IMR-90 (cell line): ENCODE results near the gene HDAC7. TPM values are rescaled to one million over a fixed set of nuclear protein-coding genes. Genes with fewer than 3 reads are reported as not detected.

Source experiments
- ATAC-seq: fragments of 200-7000 bp; cut with Tn5 transposase; 2 replicates; pipeline ENCODE4 v1.9.1; 2020; ENCODE audit warnings: low read depth, mild to moderate bottlenecking, moderate library complexity
- BruUV-seq: library from RNA; stranded (reverse); fragments of 400-500 nt; replicated peaks from 2 replicates; lab custom pipeline; 2021; lab: Mats Ljungman, UMichigan
- CTCF ChIA-PET: fragments of 300-600 bp; formaldehyde crosslinking; extraction: SDS; loops from one replicate; lab custom pipeline; 2021; ENCODE audit warnings: antibody characterized with exemption; lab: Yijun Ruan, JAX
- POLR2A ChIA-PET: fragments of 300-600 bp; sonication (Branson Sonifier 250); formaldehyde crosslinking; loops from one replicate; lab custom pipeline; 2022; ENCODE audit warnings: antibody characterized with exemption; ENCODE audit not compliant: unreplicated experiment; lab: Charles Lee
- DNase-seq: peaks from one replicate; pipeline ENCODE4 v3.0.0; 2013
- H2AFZ ChIP-seq: replicated peaks from 2 replicates; pipeline ENCODE3; 2013; ENCODE audit warnings: low read length, mild to moderate bottlenecking; ENCODE audit not compliant: poor library complexity
- H2AK5ac ChIP-seq: 2 replicates; pipeline ENCODE4 v1.6.1; 2013; ENCODE audit warnings: low read depth, low read length, inconsistent platforms
- H2AK9ac ChIP-seq: replicated peaks from 2 replicates; pipeline ENCODE3; 2013; ENCODE audit warnings: mild to moderate bottlenecking, low read depth, low read length, moderate library complexity; ENCODE audit not compliant: poor library complexity
- H2BK120ac ChIP-seq: 2 replicates; pipeline ENCODE4 v1.6.1; 2013; ENCODE audit warnings: low read depth, low read length, inconsistent platforms
- H2BK15ac ChIP-seq: 3 replicates; pipeline ENCODE4 v1.6.1; 2013; ENCODE audit warnings: low read depth, low read length, inconsistent platforms
- H2BK20ac ChIP-seq: 2 replicates; pipeline ENCODE4 v1.6.1; 2013; ENCODE audit warnings: low read depth, mild to moderate bottlenecking, inconsistent platforms, low read length, moderate library complexity
- H2BK5ac ChIP-seq: 2 replicates; pipeline ENCODE4 v1.6.1; 2013; ENCODE audit warnings: mild to moderate bottlenecking, low read depth, low read length, inconsistent platforms; ENCODE audit not compliant: poor library complexity, severe bottlenecking
- H3K14ac ChIP-seq: replicated peaks from 2 replicates; pipeline ENCODE4 v1.6.1; 2013; ENCODE audit warnings: low read depth, low read length, inconsistent platforms
- H3K18ac ChIP-seq: 2 replicates; pipeline ENCODE4 v1.6.1; 2013; ENCODE audit warnings: low read depth, low read length, control low read depth
- H3K23ac ChIP-seq: 2 replicates; pipeline ENCODE4 v1.6.1; 2013; ENCODE audit warnings: low read depth, low read length, inconsistent platforms
- H3K27ac ChIP-seq: 2 replicates; pipeline ENCODE4 v1.5.1; 2013; ENCODE audit warnings: mild to moderate bottlenecking, control low read depth, low read length; ENCODE audit not compliant: insufficient read depth
- H3K27me3 ChIP-seq: 2 replicates; pipeline ENCODE4 v1.6.1; 2013; ENCODE audit warnings: low read length; ENCODE audit not compliant: control insufficient read depth, insufficient read depth
- H3K36me3 ChIP-seq: 2 replicates; pipeline ENCODE4 v1.6.1; 2013; ENCODE audit warnings: low read length, mixed read lengths; ENCODE audit not compliant: control insufficient read depth, insufficient read depth
- H3K4ac ChIP-seq: 2 replicates; pipeline ENCODE4 v1.6.1; 2013; ENCODE audit warnings: low read depth, low read length, inconsistent platforms
- H3K4me1 ChIP-seq: 2 replicates; pipeline ENCODE4 v1.6.1; 2013; ENCODE audit warnings: low read length, mixed read lengths; ENCODE audit not compliant: control insufficient read depth, insufficient read depth
- H3K4me2 ChIP-seq: 2 replicates; pipeline ENCODE4 v1.6.1; 2013; ENCODE audit warnings: low read depth, mild to moderate bottlenecking, control low read depth, low read length, moderate library complexity
- H3K4me3 ChIP-seq: 2 replicates; pipeline ENCODE4 v1.5.1; 2013; ENCODE audit warnings: low read depth, mild to moderate bottlenecking, control low read depth, low read length, moderate library complexity; ENCODE audit not compliant: insufficient read depth
- H3K56ac ChIP-seq: 2 replicates; pipeline ENCODE4 v1.6.1; 2013; ENCODE audit warnings: low read length, inconsistent platforms; ENCODE audit not compliant: insufficient read depth; ENCODE audit errors: extremely low read depth
- H3K79me1 ChIP-seq, 2 experiments: 2 replicates each; pipeline ENCODE4 v1.6.1; 2013; ENCODE audit warnings: low read length in 2 of 2, inconsistent platforms in 1 of 2, low read depth in 1 of 2
- H3K9ac ChIP-seq: 2 replicates; pipeline ENCODE4 v1.6.1; 2013; ENCODE audit warnings: low read depth, low read length, control low read depth
- H3K9me1 ChIP-seq: 2 replicates; pipeline ENCODE4 v1.6.1; 2013; ENCODE audit warnings: low read length, inconsistent platforms; ENCODE audit not compliant: insufficient read depth
- H3K9me3 ChIP-seq: 2 replicates; pipeline ENCODE4 v1.6.1; 2013; ENCODE audit warnings: low read length; ENCODE audit not compliant: control insufficient read depth, insufficient read depth
- H4K20me1 ChIP-seq: 2 replicates; pipeline ENCODE4 v1.6.1; 2013; ENCODE audit warnings: low read length, inconsistent platforms; ENCODE audit not compliant: insufficient read depth
- H4K5ac ChIP-seq: 2 replicates; pipeline ENCODE4 v1.6.1; 2013; ENCODE audit warnings: mild to moderate bottlenecking, low read depth, low read length, control low read depth
- H4K8ac ChIP-seq, 2 experiments: 2 replicates each; pipeline ENCODE4 v1.6.1; 2013; ENCODE audit warnings: low read depth in 2 of 2, low read length in 2 of 2, control low read depth in 1 of 2, inconsistent platforms in 1 of 2
- H4K91ac ChIP-seq: 2 replicates; pipeline ENCODE4 v1.6.1; 2013; ENCODE audit warnings: low read depth, low read length, inconsistent platforms; ENCODE audit not compliant: insufficient read depth
- MAFK ChIP-seq: IDR thresholded peaks from 2 replicates; pipeline ENCODE4 v1.6.1; 2012; ENCODE audit warnings: low read depth, low read length, improper control_type of control experiment
- POLR2A ChIP-seq: IDR thresholded peaks from 2 replicates; pipeline ENCODE4 v1.6.1; 2012; ENCODE audit warnings: mild to moderate bottlenecking, low read depth, low read length
- RAD21 ChIP-seq: IDR thresholded peaks from 2 replicates; pipeline ENCODE4 v1.6.1; 2012; ENCODE audit warnings: low read length, improper control_type of control experiment
- SMC3 ChIP-seq: fragments of 150-350 bp; IDR thresholded peaks from 2 replicates; pipeline ENCODE4 v1.6.1; 2016; ENCODE audit warnings: low read depth, mild to moderate bottlenecking, antibody characterized with exemption, low read length, moderate library complexity
- WGBS, 2 experiments: methylation state at CpG; one replicate each; pipeline versions ENCODE4 v1.1.5 to v1.1.7; 2013; ENCODE audit warnings: missing lambda C conversion rate in 2 of 2; ENCODE audit not compliant: insufficient read length in 1 of 2; ENCODE audit errors: extremely low coverage in 2 of 2; 5-methylcytosine and 5-hydroxymethylcytosine counted together
- dilution Hi-C: fragments of 300-500 bp; cut with HindIII; formaldehyde crosslinking; loops from one replicate; pipeline ENCODE4 v1.14.3; 2018; ENCODE audit warnings: low sequenced_read_pairs; ENCODE audit not compliant: unreplicated experiment
- in situ Hi-C: fragments of 300-500 bp; cut with MboI; formaldehyde crosslinking; loops from 3 replicates; pipeline ENCODE4 v1.14.3; 2019; ENCODE audit warnings: low sequenced_read_pairs, inconsistent platforms, mixed read lengths
- intact Hi-C: fragments of 100-400 bp; cut with micrococcal nuclease; formaldehyde crosslinking; loops from 2 replicates; pipeline ENCODE4 v1.10.0; 2022
- polyA plus RNA-seq, 3 experiments: library from polyadenylated mRNA; depleted of rRNA; stranded (reverse); fragments of >200 nt; gene quantifications; 2 replicates each; pipeline ENCODE4 v1.2.3, GENCODE V29; 2012; ENCODE audit warnings: low replicate concordance in 1 of 3
- total RNA-seq: library from RNA; depleted of rRNA; stranded (reverse); fragments of >200 nt; gene quantifications from 2 replicates; pipeline ENCODE4 v1.2.3, GENCODE V29; 2012
- TF ChIP-seq, protein P1 (sequence below): conservative IDR thresholded peaks from 2 replicates; pipeline ENCODE4 v1.5.1; 2012; ENCODE audit warnings: mild to moderate bottlenecking, low read depth, low read length, improper control_type of control experiment

HDAC7 gene
- total and polyA plus RNA-seq, 2 of the 4 experiments (the other 2 are of a cell fraction), result 10.4 to 64.7 TPM

DNA sequence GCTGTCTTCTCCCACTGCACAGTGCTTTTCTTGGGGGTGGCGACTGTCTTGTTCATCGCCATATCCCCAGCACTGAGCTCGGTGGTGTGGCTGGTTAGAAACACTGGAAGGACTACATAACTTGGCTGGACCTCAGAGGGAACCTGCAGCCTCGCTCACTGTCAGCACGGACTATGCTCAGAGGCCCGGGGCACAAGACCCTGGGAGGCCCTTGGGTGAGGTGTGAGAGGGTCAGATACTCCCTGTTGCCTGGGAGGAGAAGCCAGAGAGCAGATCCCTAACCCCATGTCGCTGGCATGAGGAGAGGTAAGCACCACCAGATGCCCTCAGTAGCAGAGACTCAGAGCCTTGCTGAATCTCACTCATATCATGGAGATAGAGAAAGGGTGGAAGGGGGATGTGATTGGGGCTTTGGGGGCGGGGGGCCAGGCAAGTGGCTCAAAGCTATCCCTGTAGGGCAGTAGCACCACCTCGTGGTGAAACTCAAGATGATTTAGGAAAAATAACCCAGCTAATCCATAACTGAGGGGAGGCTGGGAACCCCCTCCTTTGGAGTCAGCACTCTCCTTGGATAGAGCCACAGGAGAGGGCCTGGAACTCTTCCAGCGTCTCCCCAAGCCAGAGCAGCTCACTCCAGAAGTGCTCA, 18.7 kb upstream of the HDAC7 start:
- ChIA-PET POLR2A (interaction anchor here (1.1 kb wide), 1 partner anchor 10 kb away, joined by 4 read pairs; no protein-coding TSS in a partner anchor), CTCF (interaction anchor here (0.7 to 2.5 kb wide), 24 partner anchors 10 to 132 kb away, joined by 3 to 12 read pairs (median 4); partner anchors contain the start of genes RAPGEF3 and RPAP3)
- no TSS peak for BruUV-seq
- ATAC-seq, result peak; percentile 55
- no peak overlapping the region for H3K4me2 ChIP-seq
- H3K4me3 ChIP-seq, result no peak overlapping the region
- H4K8ac ChIP-seq, result no peak overlapping the region
- no peak overlapping the region for H3K18ac ChIP-seq
- H3K36me3 ChIP-seq, result no peaks in the 10 kb centered on the region
- no peaks in the 10 kb centered on the region for H4K20me1 ChIP-seq
- H2AK5ac ChIP-seq, result peak overlapping the region; percentile 81
- peaks cover 14% of the 10 kb centered on the region for H3K4me1 ChIP-seq
- H3K27me3 ChIP-seq, result no peaks in the 10 kb centered on the region
- H4K5ac ChIP-seq, result no peak overlapping the region
- no peaks in the 10 kb centered on the region for H3K9me3 ChIP-seq
- WGBS, 2 experiments, result no CpG with 5 or more reads among the region's 10 CpGs
- DNase-seq, result peak; percentile 41
- no peak overlapping the region for H2BK120ac ChIP-seq
- no peak overlapping the region for H3K4ac ChIP-seq
- no peak overlapping the region for H3K9ac ChIP-seq
- TF ChIP-seq MAFK (no peak), POLR2A (no peak), SMC3 (peak; percentile 58), RAD21 (peak; percentile 75)
- TF ChIP-seq, protein P1, sequence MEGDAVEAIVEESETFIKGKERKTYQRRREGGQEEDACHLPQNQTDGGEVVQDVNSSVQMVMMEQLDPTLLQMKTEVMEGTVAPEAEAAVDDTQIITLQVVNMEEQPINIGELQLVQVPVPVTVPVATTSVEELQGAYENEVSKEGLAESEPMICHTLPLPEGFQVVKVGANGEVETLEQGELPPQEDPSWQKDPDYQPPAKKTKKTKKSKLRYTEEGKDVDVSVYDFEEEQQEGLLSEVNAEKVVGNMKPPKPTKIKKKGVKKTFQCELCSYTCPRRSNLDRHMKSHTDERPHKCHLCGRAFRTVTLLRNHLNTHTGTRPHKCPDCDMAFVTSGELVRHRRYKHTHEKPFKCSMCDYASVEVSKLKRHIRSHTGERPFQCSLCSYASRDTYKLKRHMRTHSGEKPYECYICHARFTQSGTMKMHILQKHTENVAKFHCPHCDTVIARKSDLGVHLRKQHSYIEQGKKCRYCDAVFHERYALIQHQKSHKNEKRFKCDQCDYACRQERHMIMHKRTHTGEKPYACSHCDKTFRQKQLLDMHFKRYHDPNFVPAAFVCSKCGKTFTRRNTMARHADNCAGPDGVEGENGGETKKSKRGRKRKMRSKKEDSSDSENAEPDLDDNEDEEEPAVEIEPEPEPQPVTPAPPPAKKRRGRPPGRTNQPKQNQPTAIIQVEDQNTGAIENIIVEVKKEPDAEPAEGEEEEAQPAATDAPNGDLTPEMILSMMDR, result peak; percentile 64
- no peak overlapping the region for H3K56ac ChIP-seq
- no peak overlapping the region for H2BK15ac ChIP-seq
- H2BK5ac ChIP-seq, result no peak overlapping the region
- no peaks in the 10 kb centered on the region for H3K79me1 ChIP-seq
- in situ Hi-C loops, result loop anchor here (5.0 to 10.0 kb wide), 2 partner anchors 94 to 126 kb away; no protein-coding TSS in a partner anchor
- dilution Hi-C loops, result no loop called here
- no peak overlapping the region for H2AFZ ChIP-seq
- no peak overlapping the region; the same call in 1 of the 2 replicates for H4K91ac ChIP-seq
- no peak overlapping the region for H3K27ac ChIP-seq
- no peak overlapping the region for H3K14ac ChIP-seq
- H2AK9ac ChIP-seq, result peak overlapping the region; percentile 4
- intact Hi-C loops, result loop anchor here (1.0 to 2.0 kb wide), 5 partner anchors 20 to 123 kb away; partner anchors contain the start of gene HDAC7
- H3K23ac ChIP-seq, result no peak overlapping the region
- no peak overlapping the region for H2BK20ac ChIP-seq
- 0 out of 2 replicates have a peak, but pooled peaks cover 5% of the 10 kb centered on the region for H3K9me1 ChIP-seq
